RWPE2 (cell line): ENCODE results near the gene RHOB.
A peak's percentile ranks its signal among the peaks of the same experiment; 100 is the strongest.

ENCODE experiments used
- ATAC-seq: fragments of 200-7000 bp; cut with Tn5 transposase; 3 replicates; pipeline ENCODE4 v1.9.1; 2021; ENCODE audit warnings: low read depth
- DNase-seq: peaks from one replicate; pipeline ENCODE4 v3.0.0-alpha.2; 2020; ENCODE audit warnings: low spot score
- H3K27ac ChIP-seq: fragments of 450-650 bp; 2 replicates; pipeline ENCODE4 v1.5.1; 2017; ENCODE audit warnings: mild to moderate bottlenecking; ENCODE audit not compliant: poor library complexity, severe bottlenecking
- H3K27me3 ChIP-seq: fragments of 250-450 bp; sonication (Bioruptor Pico); 2 replicates; pipeline ENCODE4 v1.5.1; 2021; ENCODE audit warnings: mild to moderate bottlenecking, moderate library complexity; ENCODE audit not compliant: insufficient read depth, poor library complexity, severe bottlenecking
- H3K36me3 ChIP-seq: fragments of 250-450 bp; sonication (Bioruptor Pico); 2 replicates; pipeline ENCODE4 v1.5.1; 2020; ENCODE audit warnings: low read depth, mild to moderate bottlenecking, moderate library complexity
- H3K4me1 ChIP-seq: fragments of 250-450 bp; sonication (Bioruptor Pico); 2 replicates; pipeline ENCODE4 v1.5.1; 2021; ENCODE audit warnings: mild to moderate bottlenecking, moderate library complexity; ENCODE audit not compliant: insufficient read depth, poor library complexity, severe bottlenecking
- H3K4me3 ChIP-seq: fragments of 250-450 bp; sonication (Bioruptor Pico); 2 replicates; pipeline ENCODE4 v1.5.1; 2021; ENCODE audit warnings: mild to moderate bottlenecking, moderate library complexity; ENCODE audit not compliant: severe bottlenecking
- H3K9me3 ChIP-seq: fragments of 250-450 bp; sonication (Bioruptor Pico); 2 replicates; pipeline ENCODE4 v1.5.1; 2021; ENCODE audit warnings: mild to moderate bottlenecking, moderate library complexity; ENCODE audit not compliant: severe bottlenecking
- CTCF ChIP-seq: fragments of 450-650 bp; IDR thresholded peaks from one replicate; pipeline ENCODE4 v1.5.1; 2017; ENCODE audit warnings: mild to moderate bottlenecking, moderate library complexity; ENCODE audit not compliant: poor library complexity, severe bottlenecking

The RHOB gene

DNA sequence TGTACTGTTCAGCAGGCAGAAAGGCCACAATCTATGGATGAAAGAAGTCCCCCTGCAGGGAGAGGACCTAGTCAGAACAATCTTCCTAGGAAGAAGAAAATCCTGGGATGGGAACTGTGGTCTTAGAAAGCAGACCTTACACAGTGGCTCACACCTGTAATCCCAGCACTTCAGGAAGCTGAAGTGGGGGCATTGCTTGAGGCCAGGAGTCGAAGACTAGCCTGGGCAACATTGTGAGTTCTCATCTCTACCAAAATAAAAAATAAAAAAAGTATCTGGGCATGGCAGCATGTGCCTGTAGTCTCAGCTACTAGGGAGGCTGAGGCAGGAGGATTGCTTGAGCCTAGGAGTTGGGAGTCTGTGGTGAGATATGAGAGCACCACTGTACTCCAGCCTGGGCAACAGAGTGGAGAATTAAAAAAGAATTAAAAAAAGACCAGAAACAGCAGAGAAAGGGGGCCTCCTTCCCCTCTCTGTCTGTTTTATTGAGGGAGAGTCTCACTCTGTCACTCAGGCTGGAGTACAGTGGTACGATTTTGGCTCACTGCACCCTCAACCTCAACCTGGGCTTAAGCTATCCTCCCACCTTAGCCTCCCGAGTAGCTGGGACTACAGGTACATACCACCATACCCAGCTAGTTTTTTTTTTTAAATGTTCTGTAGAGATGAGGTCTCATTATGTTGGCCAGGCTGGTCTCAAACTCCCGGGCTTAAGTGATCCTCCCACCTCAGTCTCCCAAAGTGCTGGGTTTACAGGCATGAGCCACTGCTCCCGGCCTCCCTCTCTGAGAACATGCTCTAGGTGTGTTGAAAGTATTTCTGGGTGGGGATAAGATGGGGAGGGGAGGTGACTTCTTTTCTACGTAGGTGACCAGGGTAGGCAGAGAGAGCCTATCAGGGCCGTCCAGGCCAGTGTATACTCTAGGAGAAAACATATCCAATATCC, 7.4 kb downstream of the RHOB start:
- no peak overlapping the region for H3K27ac ChIP-seq

DNA sequence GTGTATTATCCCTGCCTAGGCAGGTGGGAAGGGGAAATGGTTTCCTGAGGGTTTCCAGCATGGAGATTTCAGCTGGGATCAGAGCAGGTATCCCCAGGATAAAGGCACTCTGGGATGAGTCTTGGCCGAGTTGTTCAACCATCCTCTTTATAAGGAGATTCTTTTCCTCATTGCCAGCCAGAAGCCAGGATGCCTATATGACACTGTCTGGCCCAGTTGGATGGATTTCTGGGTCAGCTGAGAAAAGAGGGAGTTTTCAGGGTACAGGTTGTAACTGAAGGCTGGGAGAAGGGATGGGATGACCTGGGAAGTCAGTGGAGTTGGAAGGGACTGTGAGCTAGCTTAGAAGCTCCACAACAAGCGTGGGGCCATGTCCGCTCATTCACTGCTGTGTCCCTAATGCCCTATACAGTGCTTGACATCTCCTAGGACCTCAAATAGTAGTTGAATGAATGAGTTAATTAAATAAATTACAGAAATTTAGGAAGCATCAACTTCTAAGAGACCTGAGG, 8.3 kb downstream of the RHOB start:
- no peaks in the 10 kb centered on the region for H3K27me3 ChIP-seq
- no peaks in the 10 kb centered on the region for H3K9me3 ChIP-seq
- peaks cover 4% of the 10 kb centered on the region for H3K4me1 ChIP-seq
- H3K4me3 ChIP-seq: no peak overlapping the region
- ATAC-seq: no peak
- DNase-seq: no peak
- H3K36me3 ChIP-seq: no peaks in the 10 kb centered on the region
- TF ChIP-seq CTCF: no peak
- H3K27ac ChIP-seq: no peak overlapping the region

More for the DNA sequence above, 7.4 kb downstream of the RHOB start:
- TF ChIP-seq CTCF: no peak
- H3K9me3 ChIP-seq: no peaks in the 10 kb centered on the region
- no peak overlapping the region for H3K4me3 ChIP-seq
- no peaks in the 10 kb centered on the region for H3K27me3 ChIP-seq
- no peak for ATAC-seq
- H3K4me1 ChIP-seq: peaks cover 10% of the 10 kb centered on the region
- peak; percentile 0 for DNase-seq
- H3K36me3 ChIP-seq: peaks cover 5% of the 10 kb centered on the region

GRCh38 chr2:20456116-20456571, 9.3 kb downstream of the RHOB start:
- H3K4me3 ChIP-seq: no peak overlapping the region
- peaks cover 2% of the 10 kb centered on the region for H3K4me1 ChIP-seq
- no peaks in the 10 kb centered on the region for H3K9me3 ChIP-seq
- TF ChIP-seq CTCF: no peak
- H3K27me3 ChIP-seq: no peaks in the 10 kb centered on the region
- DNase-seq (no peak), ATAC-seq (no peak)
- no peaks in the 10 kb centered on the region for H3K36me3 ChIP-seq
- H3K27ac ChIP-seq: no peak overlapping the region

GRCh38 chr2:20456636-20457426, 10.0 kb downstream of the RHOB start:
- DNase-seq (no peak), ATAC-seq (no peak)
- H3K27ac ChIP-seq: no peak overlapping the region
- no peaks in the 10 kb centered on the region for H3K36me3 ChIP-seq
- H3K9me3 ChIP-seq: no peaks in the 10 kb centered on the region
- H3K27me3 ChIP-seq: no peaks in the 10 kb centered on the region
- no peak for TF ChIP-seq CTCF
- no peaks in the 10 kb centered on the region for H3K4me1 ChIP-seq
- H3K4me3 ChIP-seq: no peak overlapping the region
